ENCODE data around the gene VEGFB. TPM values are rescaled to one million over a fixed set of nuclear protein-coding genes. Genes with fewer than 3 reads are reported as not detected.

Gene VEGFB
- total RNA-seq, 4 donors from 2014 or later: 21.7 to 66.8 (median 42.5) TPM

- no peak for DNase-seq
Observed at GRCh38 chr11:64264371-64264852, 30.0 kb downstream of the VEGFB start.

DNA sequence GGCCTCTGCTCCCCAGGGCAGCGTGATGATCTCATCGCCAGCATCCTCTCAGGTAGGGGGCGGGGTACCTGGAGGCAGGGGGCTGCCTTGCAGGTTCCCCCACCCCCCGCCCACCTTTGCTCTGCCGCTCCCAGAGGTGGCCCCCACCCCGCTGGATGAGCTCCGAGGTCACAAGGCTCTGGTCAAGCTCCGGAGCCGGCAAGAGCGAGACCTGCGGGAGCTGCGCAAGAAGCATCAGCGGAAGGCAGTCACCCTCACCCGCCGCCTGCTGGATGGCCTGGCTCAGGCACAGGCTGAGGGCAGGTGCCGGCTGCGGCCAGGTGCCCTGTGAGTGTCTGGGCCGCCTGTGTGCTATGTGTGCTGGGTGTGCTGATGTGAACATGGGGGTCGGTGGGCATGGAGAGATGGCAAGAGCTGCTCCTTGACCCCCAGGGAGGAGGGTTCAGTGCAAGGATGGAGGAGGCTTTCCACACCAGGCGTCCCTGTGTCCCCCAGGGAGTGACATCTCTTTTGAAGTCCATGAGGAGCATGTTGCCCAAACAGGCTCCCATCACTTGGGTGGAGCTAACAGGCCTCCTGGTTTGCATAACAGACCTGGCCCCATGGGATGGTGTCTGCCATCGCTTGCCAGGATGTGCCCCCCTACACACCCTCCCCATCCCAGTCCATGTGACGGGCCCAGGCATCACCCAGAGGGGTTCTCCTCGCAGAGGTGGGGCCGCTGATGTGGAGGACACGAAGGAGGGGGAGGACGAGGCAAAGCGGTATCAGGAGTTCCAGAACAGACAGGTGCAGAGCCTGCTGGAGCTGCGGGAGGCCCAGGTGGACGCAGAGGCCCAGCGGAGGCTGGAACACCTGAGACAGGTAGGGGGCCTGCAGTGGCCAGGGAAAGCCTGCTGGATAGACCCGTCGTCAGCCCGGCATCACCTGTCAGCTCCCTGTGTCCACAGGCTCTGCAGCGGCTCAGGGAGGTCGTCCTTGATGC lies 31.1 kb downstream of the VEGFB start:
- Histone ChIP-seq H3K4me1 (peaks cover 7 to 57% (median 12%) of the 10 kb centered on the region in 4 donors), H3K9me3 (no peaks in the 10 kb centered on the region), H3K27ac (peak overlapping the region in 1 of 4 donors; percentile 30), H3K27me3 (no peaks in the 10 kb centered on the region), H3K4me3 (no peak overlapping the region), H3K36me3 (peaks cover 0 to 66% (median 0%) of the 10 kb centered on the region in 3 donors)
- DNase-seq: no peak
- TF ChIP-seq CTCF (IDR thresholded peaks at IDR 0.05): no peak
- TF ChIP-seq POLR2A (IDR thresholded peaks at IDR 0.05): no peak

More at GRCh38 chr11:64264371-64264852, 30.0 kb downstream of the VEGFB start:
- Histone ChIP-seq H3K4me3 (no peak overlapping the region), H3K4me1 (peaks cover 7 to 57% (median 12%) of the 10 kb centered on the region in 4 donors), H3K27ac (peak overlapping the region in 1 of 4 donors; percentile 30), H3K36me3 (peaks cover 0 to 75% (median 0%) of the 10 kb centered on the region in 3 donors), H3K27me3 (no peaks in the 10 kb centered on the region), H3K9me3 (no peaks in the 10 kb centered on the region)
- no peak for TF ChIP-seq POLR2A (IDR thresholded peaks at IDR 0.05)
- no peak for TF ChIP-seq CTCF (IDR thresholded peaks at IDR 0.05)

DNA sequence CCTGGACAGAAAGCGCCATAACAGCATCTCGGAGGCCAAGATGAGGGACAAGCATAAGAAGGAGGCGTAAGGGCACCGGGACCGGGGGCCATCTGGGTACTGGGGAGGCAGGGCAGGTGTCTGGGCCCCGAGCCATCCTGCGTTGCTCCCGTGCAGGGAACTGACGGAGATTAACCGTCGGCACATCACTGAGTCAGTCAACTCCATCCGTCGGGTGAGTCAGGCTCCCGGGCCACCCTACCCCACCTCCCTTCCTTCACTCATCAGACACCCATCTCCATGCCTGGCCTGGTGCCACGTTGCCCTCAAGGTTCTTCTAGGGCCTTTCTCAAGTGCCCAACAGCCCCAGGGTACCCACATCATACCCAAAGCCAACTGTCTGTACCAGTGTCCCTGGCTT lies 32.0 kb downstream of the VEGFB start:
- Histone ChIP-seq H3K9me3 (no peaks in the 10 kb centered on the region), H3K36me3 (peaks cover 0 to 60% (median 0%) of the 10 kb centered on the region in 3 donors), H3K27ac (peak overlapping the region in 1 of 4 donors; percentile 39), H3K4me1 (peaks cover 7 to 57% (median 12%) of the 10 kb centered on the region in 4 donors), H3K27me3 (no peaks in the 10 kb centered on the region), H3K4me3 (no peak overlapping the region)
- no peak for DNase-seq
- no peak for TF ChIP-seq POLR2A (IDR thresholded peaks at IDR 0.05)
- TF ChIP-seq CTCF (IDR thresholded peaks at IDR 0.05): no peak

DNA sequence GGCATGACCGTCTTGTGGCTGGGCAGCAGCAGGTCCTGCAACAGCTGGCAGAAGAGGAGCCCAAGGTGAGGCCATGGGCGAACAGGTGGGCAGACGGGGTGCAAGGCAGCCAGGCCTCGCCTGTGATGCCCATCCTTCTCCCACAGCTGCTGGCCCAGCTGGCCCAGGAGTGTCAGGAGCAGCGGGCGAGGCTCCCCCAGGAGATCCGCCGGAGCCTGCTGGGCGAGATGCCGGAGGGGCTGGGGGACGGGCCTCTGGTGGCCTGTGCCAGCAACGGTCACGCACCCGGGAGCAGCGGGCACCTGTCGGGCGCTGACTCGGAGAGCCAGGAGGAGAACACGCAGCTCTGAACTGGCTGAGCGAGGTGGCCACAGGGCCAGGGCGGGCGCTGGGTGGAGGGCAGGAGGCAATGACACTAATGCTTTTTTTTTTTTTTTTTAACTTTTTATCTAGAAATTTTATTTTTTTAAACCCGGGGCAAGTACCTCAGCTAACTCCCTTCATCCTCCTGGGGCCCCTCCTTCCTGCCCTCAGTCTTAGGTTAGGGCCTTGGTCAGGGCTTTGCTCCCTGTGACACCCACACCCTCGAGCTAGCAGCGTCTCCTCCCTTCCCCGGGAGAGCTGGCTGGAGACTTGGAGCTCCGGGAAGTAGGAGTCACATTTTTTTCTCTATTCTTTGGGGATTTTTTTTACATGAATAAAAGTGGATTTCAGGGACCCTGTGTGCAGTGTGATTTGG lies 33.0 kb downstream of the VEGFB start:
- no peaks in the 10 kb centered on the region for H3K27me3 ChIP-seq
- peaks cover 0 to 49% (median 0%) of the 10 kb centered on the region in 3 donors for H3K36me3 ChIP-seq
- H3K27ac ChIP-seq: peak overlapping the region in 3 of 4 donors; percentile 90 to 98 (median 96)
- no peak overlapping the region for H3K4me3 ChIP-seq
- TF ChIP-seq POLR2A (IDR thresholded peaks at IDR 0.05) (no peak), CTCF (IDR thresholded peaks at IDR 0.05) (no peak)
- DNase-seq: peak in 1 of 3 donors; percentile 67
- H3K4me1 ChIP-seq: peaks cover 7 to 65% (median 12%) of the 10 kb centered on the region in 4 donors
- no peaks in the 10 kb centered on the region for H3K9me3 ChIP-seq

All from Peyer's patch (tissue), 4 donors.